OCI-LY3 (cell line): ENCODE results near the gene NLN.
"Not testable (repeated sequence)": the region's sequence is repeated elsewhere in the genome, so short reads cannot be mapped to it uniquely, and the experiment has no call there.

Experiments used
- H2AFZ ChIP-seq: fragments of 200-600, 300-600 bp; shearing (Covaris generic); 2 replicates; pipeline ENCODE4 v1.6.0; 2014; ENCODE audit warnings: antibody characterized with exemption, low read depth, low read length
- H3K27ac ChIP-seq: fragments of 200-600, 300-600 bp; sonication (generic); 2 replicates; pipeline ENCODE4 v1.5.1; 2014; ENCODE audit warnings: mild to moderate bottlenecking, low read length, moderate library complexity, mixed read lengths
- H3K27me3 ChIP-seq: fragments of 200-600, 300-600 bp; sonication (generic); 2 replicates; pipeline ENCODE4 v1.6.1; 2014; ENCODE audit warnings: low read depth, low read length, mixed read lengths
- H3K36me3 ChIP-seq: fragments of 200-600, 300-600 bp; sonication (generic); replicated peaks from 2 replicates; pipeline ENCODE3; 2014; ENCODE audit warnings: low read depth, low read length, mixed read lengths
- H3K4me1 ChIP-seq: fragments of 300-600, 200-600 bp; sonication (generic); 2 replicates; pipeline ENCODE4 v1.6.1; 2014; ENCODE audit warnings: low read length, mixed read lengths
- H3K4me2 ChIP-seq: fragments of 200-600, 300-600 bp; sonication (generic); 2 replicates; pipeline ENCODE4 v1.6.1; 2014; ENCODE audit warnings: low read length, mixed read lengths
- H3K4me3 ChIP-seq: fragments of 300-600, 200-600 bp; sonication (generic); 2 replicates; pipeline ENCODE4 v1.5.1; 2014; ENCODE audit warnings: antibody characterized with exemption, mild to moderate bottlenecking, low read length, moderate library complexity
- H3K79me2 ChIP-seq: fragments of 300-600, 200-600 bp; shearing (Covaris generic); 2 replicates; pipeline ENCODE4 v1.6.1; 2014; ENCODE audit warnings: mild to moderate bottlenecking, low read length, mixed read lengths
- H3K9ac ChIP-seq: fragments of 300-600, 200-600 bp; shearing (Covaris generic); 2 replicates; pipeline ENCODE4 v1.6.0; 2014; ENCODE audit warnings: mild to moderate bottlenecking, low read length, moderate library complexity
- H3K9me3 ChIP-seq: fragments of 200-600, 300-600 bp; shearing (Covaris generic); 2 replicates; pipeline ENCODE4 v1.6.1; 2014; ENCODE audit warnings: low read length, mixed read lengths; ENCODE audit not compliant: insufficient read depth
- H4K20me1 ChIP-seq: fragments of 200-600, 300-600 bp; sonication (generic); 2 replicates; pipeline ENCODE4 v1.6.1; 2016; ENCODE audit warnings: low read length, mixed read lengths; ENCODE audit not compliant: insufficient read depth
- EZH2phosphoT487 ChIP-seq: fragments of 200-600 bp; shearing (Covaris generic); IDR thresholded peaks from 2 replicates; pipeline ENCODE4 v1.6.1; 2018; ENCODE audit warnings: antibody characterized with exemption, mixed run types, low read depth
- TF ChIP-seq, protein P1 (sequence below): fragments of 200-600, 300-600 bp; sonication (generic); IDR thresholded peaks from 2 replicates; pipeline ENCODE4 v1.5.1; 2014; ENCODE audit warnings: antibody characterized with exemption, low read length, low read depth

NLN gene

DNA sequence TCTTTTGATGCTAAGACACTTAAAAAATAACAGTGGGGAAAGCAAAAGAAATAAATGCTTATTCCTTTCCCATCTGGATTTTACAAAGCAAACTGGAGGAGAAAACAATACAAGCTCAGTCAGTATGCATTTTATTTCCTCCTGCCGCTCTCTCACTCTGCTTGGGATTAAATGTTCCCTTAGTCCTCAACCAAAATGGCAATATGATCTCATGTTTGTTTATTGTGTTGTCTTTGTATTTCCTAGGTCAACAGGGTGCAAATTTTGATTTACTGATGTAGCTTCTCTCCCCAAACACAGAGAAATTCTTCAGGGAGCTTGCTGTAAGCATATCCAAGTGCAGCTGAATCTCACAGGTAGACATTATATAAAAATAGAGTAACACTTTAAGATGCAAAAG is 112.3 kb downstream of the NLN start:
- peaks cover 12% of the 10 kb centered on the region for H3K4me1 ChIP-seq
- no peaks in the 10 kb centered on the region for H3K27me3 ChIP-seq
- H3K4me3 ChIP-seq, result no peak overlapping the region
- no peak overlapping the region for H3K9ac ChIP-seq
- H3K79me2 ChIP-seq, result no peaks in the 10 kb centered on the region
- H3K9me3 ChIP-seq, result no peaks in the 10 kb centered on the region
- no peak overlapping the region for H3K27ac ChIP-seq
- no peaks in the 10 kb centered on the region for H3K36me3 ChIP-seq
- no peak overlapping the region for H3K4me2 ChIP-seq
- H2AFZ ChIP-seq, result no peak overlapping the region
- H4K20me1 ChIP-seq, result no peaks in the 10 kb centered on the region
- TF ChIP-seq, protein P1, sequence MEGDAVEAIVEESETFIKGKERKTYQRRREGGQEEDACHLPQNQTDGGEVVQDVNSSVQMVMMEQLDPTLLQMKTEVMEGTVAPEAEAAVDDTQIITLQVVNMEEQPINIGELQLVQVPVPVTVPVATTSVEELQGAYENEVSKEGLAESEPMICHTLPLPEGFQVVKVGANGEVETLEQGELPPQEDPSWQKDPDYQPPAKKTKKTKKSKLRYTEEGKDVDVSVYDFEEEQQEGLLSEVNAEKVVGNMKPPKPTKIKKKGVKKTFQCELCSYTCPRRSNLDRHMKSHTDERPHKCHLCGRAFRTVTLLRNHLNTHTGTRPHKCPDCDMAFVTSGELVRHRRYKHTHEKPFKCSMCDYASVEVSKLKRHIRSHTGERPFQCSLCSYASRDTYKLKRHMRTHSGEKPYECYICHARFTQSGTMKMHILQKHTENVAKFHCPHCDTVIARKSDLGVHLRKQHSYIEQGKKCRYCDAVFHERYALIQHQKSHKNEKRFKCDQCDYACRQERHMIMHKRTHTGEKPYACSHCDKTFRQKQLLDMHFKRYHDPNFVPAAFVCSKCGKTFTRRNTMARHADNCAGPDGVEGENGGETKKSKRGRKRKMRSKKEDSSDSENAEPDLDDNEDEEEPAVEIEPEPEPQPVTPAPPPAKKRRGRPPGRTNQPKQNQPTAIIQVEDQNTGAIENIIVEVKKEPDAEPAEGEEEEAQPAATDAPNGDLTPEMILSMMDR, result no peak
- TF ChIP-seq EZH2phosphoT487, result no peak

DNA sequence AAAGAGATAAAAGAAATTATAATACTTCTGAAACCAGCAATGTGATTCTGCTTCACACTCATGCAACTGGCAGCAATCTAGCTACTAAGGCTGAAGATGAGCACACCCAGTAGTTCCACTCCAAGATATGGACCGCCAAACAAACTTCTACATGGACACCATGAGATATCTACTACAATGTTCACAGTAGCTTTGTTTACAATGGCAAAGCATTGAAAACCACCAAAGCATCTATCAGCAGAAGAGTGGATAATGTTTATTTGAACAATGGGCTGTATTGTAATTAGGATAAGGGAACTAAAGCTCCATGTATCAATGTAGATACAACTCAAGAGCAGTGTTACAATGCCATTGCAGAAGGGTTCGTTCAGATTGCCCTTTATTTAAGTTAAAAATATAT is 113.2 kb downstream of the NLN start:
- H3K36me3 ChIP-seq, result no peaks in the 10 kb centered on the region
- TF ChIP-seq EZH2phosphoT487, result no peak
- TF ChIP-seq, protein P1, result no peak
- peaks cover 3% of the 10 kb centered on the region for H3K4me1 ChIP-seq
- H2AFZ ChIP-seq, result no peak overlapping the region
- H4K20me1 ChIP-seq, result no peaks in the 10 kb centered on the region
- H3K9me3 ChIP-seq, result no peaks in the 10 kb centered on the region
- H3K27me3 ChIP-seq, result no peaks in the 10 kb centered on the region
- H3K27ac ChIP-seq, result no peak overlapping the region
- H3K4me3 ChIP-seq, result no peak overlapping the region
- no peaks in the 10 kb centered on the region for H3K79me2 ChIP-seq
- H3K4me2 ChIP-seq, result no peak overlapping the region
- no peak overlapping the region for H3K9ac ChIP-seq

- Histone ChIP-seq H3K36me3 (no peaks in the 10 kb centered on the region), H3K4me2 (no peak overlapping the region), H3K4me3 (no peak overlapping the region), H4K20me1 (no peaks in the 10 kb centered on the region), H3K9ac (no peak overlapping the region), H3K79me2 (no peaks in the 10 kb centered on the region), H3K9me3 (no peaks in the 10 kb centered on the region), H2AFZ (no peak overlapping the region), H3K27me3 (no peaks in the 10 kb centered on the region), H3K4me1 (no peaks in the 10 kb centered on the region), H3K27ac (no peak overlapping the region)
- TF ChIP-seq EZH2phosphoT487, result no peak
- TF ChIP-seq, protein P1, result no peak
Measured at GRCh38 chr5:65837139-65837538, 115.1 kb downstream of the NLN start.

DNA sequence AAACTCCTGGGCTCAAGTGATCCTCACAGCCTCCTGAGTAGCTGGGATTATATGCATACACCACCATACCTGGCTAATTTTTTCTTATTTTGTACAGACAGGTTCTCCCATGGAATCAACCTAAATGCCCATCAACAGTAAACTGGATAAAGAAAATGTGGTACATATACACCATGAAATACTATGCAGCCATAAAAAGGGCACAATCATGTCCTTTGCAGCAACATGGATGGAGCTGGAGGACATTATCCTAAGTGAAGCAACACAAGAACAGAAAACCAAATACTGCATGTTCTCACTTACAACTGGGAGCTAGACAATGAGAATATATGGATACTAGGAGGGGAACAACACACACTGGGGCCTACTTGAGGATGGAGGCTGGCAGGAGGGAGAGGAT is 117.2 kb downstream of the NLN start:
- H3K4me1 ChIP-seq, H4K20me1 ChIP-seq, H3K36me3 ChIP-seq, H3K9me3 ChIP-seq, H3K4me3 ChIP-seq, H3K27ac ChIP-seq, H3K79me2 ChIP-seq, H2AFZ ChIP-seq, H3K27me3 ChIP-seq, H3K4me2 ChIP-seq, H3K9ac ChIP-seq: not testable (repeated sequence)

DNA sequence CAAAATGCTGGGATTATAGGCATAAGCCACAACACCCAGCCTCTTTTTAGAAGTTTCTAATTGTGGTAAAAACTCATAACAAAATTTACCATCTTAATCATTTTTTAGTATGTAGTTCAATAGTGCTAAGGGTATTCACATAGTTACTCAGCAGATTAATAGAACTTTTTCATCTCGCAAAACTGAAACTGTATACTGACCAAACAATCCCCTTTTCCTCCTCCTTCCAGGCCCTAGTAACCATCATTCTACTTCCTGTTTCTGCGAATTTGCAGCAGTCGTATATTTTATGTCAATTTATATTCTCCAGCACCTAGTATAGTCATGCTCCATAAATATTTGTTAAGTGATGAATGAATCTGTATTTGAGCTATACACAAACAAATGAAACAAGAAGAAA is 118.1 kb downstream of the NLN start:
- Histone ChIP-seq H3K9ac (no peak overlapping the region), H3K4me2 (no peak overlapping the region), H3K9me3 (no peaks in the 10 kb centered on the region), H4K20me1 (no peaks in the 10 kb centered on the region), H3K79me2 (no peaks in the 10 kb centered on the region), H3K4me1 (no peaks in the 10 kb centered on the region), H3K4me3 (no peak overlapping the region), H3K27me3 (no peaks in the 10 kb centered on the region), H2AFZ (no peak overlapping the region), H3K27ac (no peak overlapping the region), H3K36me3 (no peaks in the 10 kb centered on the region)
- TF ChIP-seq EZH2phosphoT487, result no peak
- TF ChIP-seq, protein P1, result no peak

GRCh38 chr5:65844763-65845162 is 122.8 kb downstream of the NLN start:
- H3K9ac ChIP-seq, H3K4me1 ChIP-seq, H3K9me3 ChIP-seq, H3K27me3 ChIP-seq, H3K4me3 ChIP-seq, H3K79me2 ChIP-seq, H3K4me2 ChIP-seq, H3K27ac ChIP-seq, H2AFZ ChIP-seq, H4K20me1 ChIP-seq, H3K36me3 ChIP-seq: not testable (repeated sequence)
